Stimulated activated CD8-positive, alpha-beta memory T cell treated with anti-CD3 and anti-CD28 coated beads, Interleukin-12 subunit alpha, Interleukin-12 subunit beta, amount 100 ng/mL, for 1 hour (primary cell): Measurements from ENCODE around the gene STK32C.

Experiments
- DNase-seq: peaks from one replicate; pipeline ENCODE4 v3.0.0-alpha.2; 2020; ENCODE audit warnings: low read depth

STK32C gene

DNA sequence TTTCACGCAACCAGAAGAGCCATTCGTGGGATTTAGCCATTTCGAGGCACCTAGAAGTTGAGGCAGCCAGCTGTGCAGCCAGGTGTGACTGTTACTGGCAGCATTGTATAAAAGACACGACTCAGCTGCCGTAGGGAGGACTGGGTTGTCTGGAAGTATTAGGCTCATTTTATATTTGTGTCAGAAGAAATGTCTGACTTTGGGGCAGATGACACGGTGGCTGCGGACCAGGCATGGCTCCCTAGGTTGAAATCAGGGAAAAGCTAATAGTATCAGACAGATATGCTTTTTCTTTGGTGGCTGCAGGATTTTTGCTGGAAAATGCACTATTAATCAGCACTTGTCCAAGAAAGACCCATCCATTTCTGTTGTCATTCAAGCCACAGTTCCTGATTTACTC, 125.2 kb downstream of the STK32C start:
- DNase-seq, result no peak

DNA sequence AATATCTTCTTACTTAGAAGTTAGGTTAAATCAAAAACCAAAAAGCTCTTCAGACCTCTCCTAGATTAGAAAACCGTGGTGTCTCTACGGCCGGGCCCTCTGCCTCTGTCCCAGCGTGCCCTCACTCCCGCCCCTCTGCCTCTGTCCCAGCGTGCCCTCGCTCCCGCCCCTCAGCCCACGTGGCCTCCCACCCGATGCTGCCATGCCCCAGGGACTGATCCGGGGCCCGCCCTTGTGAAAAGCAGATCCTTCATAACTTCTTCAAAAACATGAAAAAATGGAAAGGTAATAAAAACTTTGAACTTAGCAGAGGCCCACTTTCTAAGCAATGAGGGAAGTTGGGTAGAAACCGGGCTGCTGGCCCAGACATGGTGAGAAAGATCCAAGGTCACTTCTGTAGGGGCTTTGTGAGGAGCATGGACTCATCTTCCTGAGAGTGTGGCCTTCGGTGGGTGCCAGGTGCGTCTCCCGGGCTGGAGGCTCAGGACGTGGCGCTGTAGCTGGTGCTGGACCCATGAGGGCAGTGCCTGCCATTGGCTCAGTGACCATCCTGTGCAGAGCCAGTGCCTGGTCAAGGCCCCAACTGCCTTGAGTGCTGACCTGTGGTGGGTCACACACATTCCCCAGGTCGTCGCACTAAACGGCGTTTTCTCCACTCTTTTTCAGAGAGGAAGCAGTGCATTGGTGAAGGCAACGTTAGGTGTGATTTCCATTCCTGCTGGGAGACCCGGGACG, 125.9 kb downstream of the STK32C start:
- DNase-seq, result no peak

- no peak for DNase-seq
Measured at GRCh38 chr10:132180736-132181135, 127.0 kb downstream of the STK32C start.

DNA sequence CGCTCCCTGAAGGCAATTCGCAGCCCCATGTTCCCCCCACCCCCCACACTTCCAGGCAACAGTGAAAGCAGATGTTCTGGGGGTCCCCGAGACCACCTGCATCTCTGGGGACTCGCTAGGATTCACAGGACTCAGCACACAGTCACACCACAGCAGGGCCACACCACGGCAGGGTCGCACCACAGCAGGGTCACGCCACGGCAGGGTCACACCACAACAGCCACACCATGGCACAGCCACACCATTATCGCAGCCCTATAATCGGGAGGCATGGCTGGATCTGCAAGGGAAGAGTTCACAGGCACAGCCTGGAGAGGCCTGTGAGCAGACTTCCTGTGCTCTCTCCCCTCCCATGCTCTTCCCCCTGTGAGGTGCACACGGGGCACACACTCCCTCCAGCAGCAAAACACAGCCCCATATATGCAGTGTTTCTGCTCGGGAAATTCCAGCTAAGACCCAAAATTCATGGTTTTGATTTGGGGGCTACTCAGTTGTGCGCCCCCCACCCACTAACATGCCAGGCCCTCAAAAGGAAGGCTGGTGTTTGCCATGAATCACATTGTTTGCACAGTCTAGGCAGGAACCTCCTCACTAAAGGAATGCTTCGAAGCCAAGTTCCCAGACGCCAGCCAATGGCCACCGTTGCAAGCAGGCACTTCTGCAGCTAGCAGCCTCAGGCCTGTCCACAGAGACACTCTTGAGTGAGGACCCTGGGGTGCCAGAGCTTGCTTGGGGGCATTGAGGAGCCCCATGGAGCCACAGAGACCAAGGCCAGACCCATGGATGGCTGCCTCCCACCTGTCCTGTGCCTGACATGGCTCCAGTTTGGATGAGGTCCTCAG, 128.0 kb downstream of the STK32C start:
- no peak for DNase-seq

GRCh38 chr10:132178672-132179545, 128.8 kb downstream of the STK32C start:
- DNase-seq, result no peak

DNA sequence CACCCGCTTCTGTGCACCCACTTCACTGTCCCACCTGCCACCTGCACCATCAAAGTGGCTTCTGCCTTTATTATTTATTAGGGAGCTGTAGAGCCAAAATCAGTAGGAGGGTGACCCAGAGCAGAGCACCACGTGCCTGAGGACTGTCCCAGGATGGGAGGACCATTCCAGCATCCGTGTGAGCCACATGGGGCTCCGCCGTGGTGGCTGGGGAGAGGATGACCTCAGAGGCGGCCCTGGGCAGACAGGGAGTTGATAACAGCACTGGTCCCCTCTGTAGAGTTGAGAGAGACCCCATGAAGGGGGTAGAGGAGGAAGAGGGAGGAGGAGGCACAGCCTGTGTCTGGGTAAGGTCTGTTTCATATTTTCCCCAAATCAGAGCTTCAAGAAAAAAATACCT, 129.7 kb downstream of the STK32C start:
- no peak for DNase-seq

DNA sequence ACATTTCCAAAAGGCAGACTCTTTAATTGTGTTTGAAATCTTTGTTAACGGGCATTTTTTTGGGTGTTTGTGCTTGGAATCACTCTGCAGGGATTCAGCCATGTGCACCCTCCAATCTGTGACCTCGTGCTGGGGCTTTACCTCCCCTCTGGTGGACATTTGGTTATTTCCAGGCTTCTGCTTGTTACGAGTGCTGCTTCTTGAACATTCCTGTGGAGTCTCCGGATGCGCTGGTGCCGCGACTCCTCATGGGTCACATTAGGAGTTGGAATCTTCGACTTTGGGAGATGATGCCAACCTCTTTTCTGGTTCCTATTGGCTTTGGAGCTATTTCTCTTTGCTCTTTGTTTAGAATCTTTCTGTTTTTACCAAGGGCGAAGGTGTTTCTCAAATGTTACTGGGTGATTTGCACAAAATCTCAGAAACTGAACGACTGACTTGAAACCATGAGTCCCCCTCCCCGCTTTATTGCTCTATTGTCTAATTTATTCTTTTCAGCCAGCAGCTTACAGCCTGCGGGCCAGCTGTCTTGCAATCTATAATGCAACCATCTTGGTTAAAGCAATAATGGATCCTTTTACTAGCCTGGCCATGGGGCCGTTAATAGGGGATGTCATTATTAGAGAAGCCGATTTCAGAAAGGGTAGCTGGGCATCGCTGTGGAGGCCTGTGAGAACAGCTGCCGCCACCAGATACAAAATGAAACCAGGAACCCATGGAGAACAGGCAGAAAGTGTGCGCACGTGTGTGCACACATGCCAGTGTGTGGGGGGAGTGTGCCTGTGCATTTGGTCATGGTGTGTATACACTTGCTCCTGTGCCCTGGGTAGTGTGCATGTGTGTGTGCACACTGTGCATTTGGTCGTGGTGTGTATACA, 130.9 kb downstream of the STK32C start:
- DNase-seq, result no peak

- DNase-seq, result no peak
Measured at GRCh38 chr10:132175907-132176581, 131.7 kb downstream of the STK32C start.

- DNase-seq, result no peak
Measured at GRCh38 chr10:132175408-132175807, 132.3 kb downstream of the STK32C start.

GRCh38 chr10:132174237-132174636, 133.5 kb downstream of the STK32C start:
- no peak for DNase-seq

DNA sequence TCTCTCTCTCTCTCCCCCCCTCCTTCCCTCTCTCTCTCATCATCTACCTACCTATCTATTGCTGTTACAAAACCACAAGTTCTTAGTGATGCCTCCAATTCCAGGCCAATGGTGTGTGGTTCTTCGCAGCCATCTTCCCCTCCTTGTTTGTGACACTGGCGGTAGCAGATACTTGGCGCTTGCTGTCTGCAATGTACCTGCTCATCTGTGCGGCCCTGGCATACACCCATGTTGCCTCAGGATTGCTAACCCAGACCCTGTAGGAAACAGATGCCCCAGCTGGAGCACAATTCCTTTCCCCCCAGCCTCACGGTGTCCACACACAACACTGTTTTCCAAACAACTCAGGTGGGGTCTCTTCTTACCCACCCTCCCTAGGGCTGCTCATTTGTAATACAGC, 134.6 kb downstream of the STK32C start:
- no peak for DNase-seq

GRCh38 chr10:132172091-132173066, 135.4 kb downstream of the STK32C start:
- DNase-seq, result no peak

DNA sequence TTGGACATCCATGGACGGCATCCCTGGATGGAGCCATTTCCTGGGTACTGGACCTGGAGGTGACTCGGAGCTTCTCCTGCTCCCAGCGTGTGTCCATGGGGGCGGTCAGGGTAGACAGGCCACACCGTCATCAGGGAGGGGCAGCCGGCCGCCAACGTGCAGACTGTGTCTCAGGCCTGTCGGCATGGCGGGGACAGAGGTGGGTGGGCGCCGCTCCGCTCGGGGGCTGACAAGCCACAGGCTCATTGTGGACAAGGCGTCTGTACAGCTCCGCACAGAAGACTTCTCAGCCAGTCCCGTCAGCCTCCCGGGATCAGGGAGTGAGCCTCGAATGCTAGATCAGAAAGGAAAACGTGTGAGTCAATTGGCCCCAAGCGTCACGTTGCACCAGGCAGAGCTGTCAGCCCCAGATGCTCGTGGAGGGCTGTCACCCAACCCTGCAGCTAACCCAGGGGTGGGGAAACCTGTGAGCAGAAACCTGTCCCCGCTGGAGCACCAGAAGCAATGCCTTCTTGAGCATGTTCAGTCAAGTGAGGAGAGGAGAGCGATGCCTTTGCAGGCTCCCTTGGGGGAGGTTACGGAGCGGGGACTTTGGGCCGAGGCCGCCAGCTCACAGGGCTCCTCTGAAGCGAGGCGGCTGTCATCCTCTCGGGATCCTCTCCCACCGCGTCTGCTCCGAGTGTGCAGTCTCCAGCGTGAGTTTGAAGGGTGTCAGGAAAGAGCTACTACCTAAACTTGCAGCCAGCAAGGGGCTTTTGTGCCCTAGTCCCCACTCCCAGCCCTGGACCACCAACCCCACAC, 137.0 kb downstream of the STK32C start:
- DNase-seq, result no peak

DNA sequence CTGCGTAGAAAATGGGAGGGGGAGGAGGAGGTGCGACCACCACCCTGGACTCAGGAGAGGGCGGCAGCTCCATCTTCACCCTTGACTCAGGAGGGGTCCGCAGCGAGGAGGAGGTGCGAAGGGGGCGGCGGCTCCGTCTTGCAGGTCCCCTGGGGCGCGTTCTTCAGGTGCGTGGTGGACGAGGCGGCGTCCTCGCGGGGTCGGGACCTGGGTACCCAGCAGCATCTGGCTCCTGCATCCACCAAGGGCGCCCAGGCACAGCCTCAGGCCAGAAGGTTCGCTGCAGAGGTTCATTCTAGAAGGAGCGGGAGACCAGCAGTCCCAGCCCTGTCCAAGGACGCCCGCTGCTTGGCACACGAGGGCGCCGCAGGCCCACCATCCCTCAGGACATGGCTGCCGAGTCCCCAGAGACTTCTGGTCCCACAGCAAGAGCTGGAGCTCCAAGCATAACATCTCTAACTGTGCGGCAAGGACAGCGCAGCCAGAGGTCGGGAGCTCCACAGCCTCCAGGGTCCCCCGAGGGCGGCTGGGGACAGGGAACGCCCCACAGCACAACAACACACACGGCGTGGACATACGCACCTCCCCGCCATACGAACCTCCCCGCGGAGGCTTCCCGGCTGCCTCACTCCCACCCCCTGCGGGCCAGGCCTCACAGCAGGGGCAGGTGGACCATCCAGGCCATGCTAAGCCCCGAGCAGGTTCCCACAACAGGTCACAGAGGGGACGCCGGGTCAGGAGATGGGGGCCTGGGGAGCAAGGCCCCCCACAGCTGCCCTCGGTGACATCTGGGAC, 137.8 kb downstream of the STK32C start:
- DNase-seq, result no peak

- DNase-seq, result no peak
Measured at GRCh38 chr10:132169031-132169765, 138.6 kb downstream of the STK32C start.

DNA sequence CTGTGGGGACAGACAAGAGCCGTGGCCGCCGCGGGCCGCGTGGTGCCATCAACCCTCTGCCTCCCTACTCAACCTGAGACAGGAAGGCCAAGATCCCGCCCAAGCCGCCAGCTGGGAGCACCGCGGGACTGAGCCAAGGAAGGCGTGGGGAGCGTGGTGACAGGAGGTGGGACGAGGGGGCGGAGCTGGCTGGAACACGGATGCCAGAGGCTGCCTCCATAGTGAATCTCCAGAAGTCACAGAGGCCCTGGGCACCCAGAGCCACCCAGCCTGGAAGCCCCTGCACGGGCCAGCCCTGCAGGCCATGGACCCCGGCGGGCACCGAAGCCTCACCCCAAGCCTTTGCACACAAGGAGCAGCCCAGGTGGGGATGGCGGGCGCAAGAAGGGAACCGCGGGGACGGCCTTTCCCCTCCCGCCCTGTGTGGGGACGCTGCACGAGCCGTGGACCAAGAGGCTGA, 139.1 kb downstream of the STK32C start:
- no peak for DNase-seq

GRCh38 chr10:132167976-132168375, 139.8 kb downstream of the STK32C start:
- no peak for DNase-seq
